Astrocyte of the hippocampus (primary cell): ENCODE measurements around the gene SUPT7L.

Source experiments
- DNase-seq: peaks from one replicate; pipeline ENCODE4 v3.0.0; 2011; ENCODE audit warnings: low read depth, low spot score

SUPT7L gene

GRCh38 chr2:27663285-27664153 lies at the start of gene SUPT7L, which contains the start of gene SLC4A1AP:
SUPT7L (minus strand) TSS chr2:27663614; CDS start chr2:27662192, 1,422 bp downstream.
SLC4A1AP (plus strand) TSS chr2:27663889; CDS start chr2:27663915, 26 bp downstream.
- DNase-seq, result peak; percentile 90

GRCh38 chr2:27713201-27713600 lies 49.8 kb upstream of the SUPT7L start:
- DNase-seq, result no peak

GRCh38 chr2:27712522-27712921 lies 49.1 kb upstream of the SUPT7L start:
- DNase-seq, result no peak

GRCh38 chr2:27711804-27712203 lies 48.4 kb upstream of the SUPT7L start:
- DNase-seq, result no peak

- DNase-seq, result peak; percentile 67
Measured at GRCh38 chr2:27710640-27711430, 47.4 kb upstream of the SUPT7L start.

GRCh38 chr2:27709960-27710575 lies 46.7 kb upstream of the SUPT7L start:
- DNase-seq, result no peak

GRCh38 chr2:27709326-27709725 lies 45.9 kb upstream of the SUPT7L start:
- no peak for DNase-seq

- DNase-seq, result no peak
Measured at GRCh38 chr2:27708666-27709065, 45.3 kb upstream of the SUPT7L start.

GRCh38 chr2:27708257-27708654 lies 44.8 kb upstream of the SUPT7L start:
- DNase-seq, result no peak

GRCh38 chr2:27707462-27708256 lies 44.2 kb upstream of the SUPT7L start:
- DNase-seq, result no peak

- peak; percentile 97 for DNase-seq
Measured at GRCh38 chr2:27705851-27706622, 42.6 kb upstream of the SUPT7L start.

GRCh38 chr2:27704342-27704876 lies 41.0 kb upstream of the SUPT7L start:
- no peak for DNase-seq

- peak; percentile 97 for DNase-seq
Measured at GRCh38 chr2:27703638-27704341, 40.4 kb upstream of the SUPT7L start.

GRCh38 chr2:27702302-27702701 lies 38.9 kb upstream of the SUPT7L start:
- no peak for DNase-seq

GRCh38 chr2:27701676-27702075 lies 38.3 kb upstream of the SUPT7L start:
- peak; percentile 90 for DNase-seq

GRCh38 chr2:27697660-27698059 lies 34.2 kb upstream of the SUPT7L start:
- no peak for DNase-seq

- DNase-seq, result no peak
Measured at GRCh38 chr2:27690052-27690451, 26.6 kb upstream of the SUPT7L start.

- DNase-seq, result no peak
Measured at GRCh38 chr2:27689424-27689823, 26.0 kb upstream of the SUPT7L start.

GRCh38 chr2:27687232-27687631 lies 23.8 kb upstream of the SUPT7L start:
- DNase-seq, result no peak

- no peak for DNase-seq
Measured at GRCh38 chr2:27685577-27685976, 22.2 kb upstream of the SUPT7L start.
